HG02678 (cell line): ENCODE data around the gene ZC2HC1C.

Source experiments
- ATAC-seq: cut with Tn5 transposase; IDR thresholded peaks from one replicate; pipeline ENCODE4 v1.9.1; 2021; ENCODE audit warnings: mild to moderate bottlenecking, moderate library complexity; ENCODE audit not compliant: unreplicated experiment

The ZC2HC1C gene

GRCh38 chr14:75128596-75128990, 59.2 kb downstream of the ZC2HC1C start:
- no peak for ATAC-seq
